Ovary (tissue), 9 donors: Measurements from ENCODE around the gene UBE2Q2. TPM values are rescaled to one million over a fixed set of nuclear protein-coding genes. Genes with fewer than 3 reads are reported as not detected.
"Not testable (repeated sequence)": the region's sequence is repeated elsewhere in the genome, so short reads cannot be mapped to it uniquely, and the experiment has no call there.

Experiments
- DNase-seq, 5 donors: peaks; one replicate each; pipeline ENCODE4 v3.0.0-alpha.2; 2019 to 2020
- H3K27ac ChIP-seq, 2 donors: fragments of 200-600 bp; one replicate each; pipeline versions ENCODE4 v1.5.1 to v1.8.0; 2019 to 2022
- H3K27me3 ChIP-seq: fragments of 200-600 bp; one replicate; pipeline ENCODE4 v1.8.0; 2022
- H3K36me3 ChIP-seq: fragments of 200-600 bp; sonication (generic); one replicate; pipeline ENCODE4 v1.5.1; 2019
- H3K4me1 ChIP-seq: one replicate; pipeline ENCODE4 v1.8.1; 2013; ENCODE audit warnings: mild to moderate bottlenecking, moderate library complexity; ENCODE audit not compliant: insufficient read depth
- H3K4me3 ChIP-seq: fragments of 200-600 bp; sonication (generic); one replicate; pipeline ENCODE4 v1.5.1; 2017
- H3K9me3 ChIP-seq, 2 donors: fragments of 200-600 bp in 1 of 2; sonication (generic) in 1 of 2; one replicate each; pipeline versions ENCODE4 v1.5.1 to v1.8.1; 2013 to 2019; ENCODE audit warnings: mild to moderate bottlenecking in 1 of 2, moderate library complexity in 1 of 2
- EP300 ChIP-seq: sonication (generic); formaldehyde crosslinking; IDR thresholded peaks from one replicate; pipeline ENCODE4 v1.6.1; 2017; ENCODE audit warnings: antibody characterized with exemption
- POLR2A ChIP-seq: fragments of 450-650 bp; IDR thresholded peaks from one replicate; pipeline ENCODE4 v1.6.1; 2017; ENCODE audit warnings: antibody characterized with exemption, mild to moderate bottlenecking, moderate library complexity
- WGBS, 3 donors: extraction: QIAGEN DNeasy Blood & Tissue Kit in 1 of 3; methylation state at CpG; one replicate each; pipeline versions ENCODE4 v1.1.5 to v1.1.7; 2013 to 2017; 5-methylcytosine and 5-hydroxymethylcytosine counted together
- intact Hi-C, 4 donors: fragments of 100-400 bp; cut with DNase I; formaldehyde crosslinking; loops; one replicate each; pipeline versions ENCODE4 v1.11.0 to v1.15.1; 2022 to 2023
- polyA plus RNA-seq, 2 donors: library from polyadenylated mRNA; stranded (reverse); fragments of 200-250 nt in 1 of 2; fragments of 350-450 nt in 1 of 2; fragmentation: Illumina TruSeq in 1 of 2; extraction: RNeasy Lipid Tissue Mini Kit (QIAGEN cat#74804) in 1 of 2; gene quantifications; one replicate each; pipeline ENCODE4 v1.2.3, GENCODE V29; 2013 to 2014
- total RNA-seq, 7 donors: library from RNA; depleted of rRNA in 2 of 7; stranded (reverse); fragments of >200 nt in 2 of 7; fragmentation: NEBNext Ultra II Directional in 3 of 7; extraction: Animal tissue kit (Norgen Biotek cat#: 25700) in 3 of 7; gene quantifications; one replicate each; pipeline versions ENCODE4 v1.1.0 to v1.2.4, GENCODE V29; 2016 to 2023
- TF ChIP-seq, protein P1 (sequence below), 3 donors: fragments of 450-650 bp in 2 of 3; fragments of 200-600 bp in 1 of 3; IDR thresholded peaks; one replicate each; pipeline versions ENCODE4 v1.5.1 to v1.8.0; 2016 to 2022; ENCODE audit warnings: antibody characterized with exemption in 3 of 3, mild to moderate bottlenecking in 1 of 3
- donor health status: DM: no; HTN: no; CAD: no; lungs with moderate emphysema.
- donor health status: DM: no; HTN: no; CAD: no.
- donor health status: Bipolar disorder and iron deficiency.
- donor health status: DM: yes; HTN: yes; CAD: no.
- donor health status: DM: no; HTN: no; CAD: no.
- donor health status: DM: yes; HTN: yes; CAD: no.

Gene UBE2Q2
- total and polyA plus RNA-seq, 9 donors: 22.6 to 35.7 (median 31.0) TPM

DNA sequence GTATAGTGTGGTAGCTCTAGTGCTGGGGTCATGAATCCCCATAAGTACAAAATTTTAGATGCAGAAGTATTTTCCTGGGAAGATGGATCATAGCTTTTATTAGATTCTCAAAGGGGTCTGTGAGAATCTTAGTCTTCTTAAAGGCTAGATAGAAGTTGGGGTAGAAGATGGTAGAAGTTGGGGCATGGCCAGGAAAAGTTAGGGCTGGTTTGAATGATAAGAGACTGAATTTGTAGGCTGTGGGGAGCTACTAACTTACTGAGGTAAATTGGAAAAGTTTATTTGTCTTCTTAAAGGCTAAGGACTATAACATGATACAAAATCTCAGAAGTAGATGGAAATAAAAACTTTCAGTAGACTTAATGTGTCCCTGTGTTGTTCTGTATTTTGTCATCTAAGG lies 1.6 kb upstream of the UBE2Q2 start:
- TF ChIP-seq POLR2A: no peak
- TF ChIP-seq, protein P1, sequence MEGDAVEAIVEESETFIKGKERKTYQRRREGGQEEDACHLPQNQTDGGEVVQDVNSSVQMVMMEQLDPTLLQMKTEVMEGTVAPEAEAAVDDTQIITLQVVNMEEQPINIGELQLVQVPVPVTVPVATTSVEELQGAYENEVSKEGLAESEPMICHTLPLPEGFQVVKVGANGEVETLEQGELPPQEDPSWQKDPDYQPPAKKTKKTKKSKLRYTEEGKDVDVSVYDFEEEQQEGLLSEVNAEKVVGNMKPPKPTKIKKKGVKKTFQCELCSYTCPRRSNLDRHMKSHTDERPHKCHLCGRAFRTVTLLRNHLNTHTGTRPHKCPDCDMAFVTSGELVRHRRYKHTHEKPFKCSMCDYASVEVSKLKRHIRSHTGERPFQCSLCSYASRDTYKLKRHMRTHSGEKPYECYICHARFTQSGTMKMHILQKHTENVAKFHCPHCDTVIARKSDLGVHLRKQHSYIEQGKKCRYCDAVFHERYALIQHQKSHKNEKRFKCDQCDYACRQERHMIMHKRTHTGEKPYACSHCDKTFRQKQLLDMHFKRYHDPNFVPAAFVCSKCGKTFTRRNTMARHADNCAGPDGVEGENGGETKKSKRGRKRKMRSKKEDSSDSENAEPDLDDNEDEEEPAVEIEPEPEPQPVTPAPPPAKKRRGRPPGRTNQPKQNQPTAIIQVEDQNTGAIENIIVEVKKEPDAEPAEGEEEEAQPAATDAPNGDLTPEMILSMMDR (IDR thresholded peaks at IDR 0.05): no peak
- no peak for TF ChIP-seq EP300

DNA sequence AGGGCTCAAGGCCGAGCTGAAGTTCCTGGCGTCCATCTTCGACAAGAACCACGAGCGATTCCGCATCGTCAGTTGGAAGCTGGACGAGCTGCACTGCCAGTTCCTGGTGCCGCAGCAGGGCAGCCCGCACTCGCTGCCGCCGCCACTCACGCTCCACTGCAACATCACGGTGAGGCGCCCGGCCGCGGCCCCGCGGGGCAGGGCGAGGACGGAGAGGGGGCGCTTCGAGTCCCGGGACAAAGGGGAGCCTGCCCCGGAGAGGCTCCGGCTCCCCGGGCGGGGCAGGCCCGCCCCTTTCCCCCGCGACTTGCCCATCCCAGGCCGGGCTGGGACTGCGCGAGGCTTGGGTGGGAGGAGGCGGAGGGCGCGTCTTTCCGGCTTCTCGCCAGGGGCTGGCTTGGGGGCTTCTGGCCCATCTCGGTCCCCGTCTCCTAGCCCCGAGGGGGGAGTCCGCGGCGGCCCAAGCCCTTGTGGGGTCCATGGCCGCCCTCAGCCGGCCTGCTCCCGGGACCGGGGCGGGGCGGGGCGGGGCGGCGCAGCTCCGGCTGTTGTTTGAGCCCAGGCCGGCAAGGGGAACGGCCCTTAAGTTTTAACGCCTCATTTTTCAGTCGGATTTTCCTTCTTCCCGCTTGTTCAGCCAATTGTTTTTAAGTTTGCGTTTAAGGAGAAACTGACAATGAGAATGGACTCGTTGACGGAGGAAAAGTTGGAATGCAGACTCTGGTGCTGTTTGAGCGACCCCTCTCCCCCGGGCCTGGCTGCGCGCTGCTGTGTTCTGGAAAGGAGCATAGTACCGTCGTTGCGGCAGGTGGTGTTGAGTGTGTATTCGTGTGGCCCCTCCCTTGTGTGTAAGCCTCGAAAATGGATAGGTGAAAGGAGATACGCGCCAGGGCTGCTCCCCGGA lies 683 bp downstream of the UBE2Q2 start:
- TF ChIP-seq EP300 (no peak), POLR2A (no peak)
- TF ChIP-seq, protein P1 (IDR thresholded peaks at IDR 0.05): no peak
- intact Hi-C loops: no loop called here

More for the DNA sequence above, 1.6 kb upstream of the UBE2Q2 start:
- Histone ChIP-seq H3K27ac (no peak overlapping the region), H3K4me3 (no peak overlapping the region), H3K27me3 (no peaks in the 10 kb centered on the region), H3K36me3 (no peaks in the 10 kb centered on the region), H3K9me3 (no peaks in the 10 kb centered on the region), H3K4me1 (peaks cover 7% of the 10 kb centered on the region)
- no peak for DNase-seq
- intact Hi-C loops: no loop called here

DNA sequence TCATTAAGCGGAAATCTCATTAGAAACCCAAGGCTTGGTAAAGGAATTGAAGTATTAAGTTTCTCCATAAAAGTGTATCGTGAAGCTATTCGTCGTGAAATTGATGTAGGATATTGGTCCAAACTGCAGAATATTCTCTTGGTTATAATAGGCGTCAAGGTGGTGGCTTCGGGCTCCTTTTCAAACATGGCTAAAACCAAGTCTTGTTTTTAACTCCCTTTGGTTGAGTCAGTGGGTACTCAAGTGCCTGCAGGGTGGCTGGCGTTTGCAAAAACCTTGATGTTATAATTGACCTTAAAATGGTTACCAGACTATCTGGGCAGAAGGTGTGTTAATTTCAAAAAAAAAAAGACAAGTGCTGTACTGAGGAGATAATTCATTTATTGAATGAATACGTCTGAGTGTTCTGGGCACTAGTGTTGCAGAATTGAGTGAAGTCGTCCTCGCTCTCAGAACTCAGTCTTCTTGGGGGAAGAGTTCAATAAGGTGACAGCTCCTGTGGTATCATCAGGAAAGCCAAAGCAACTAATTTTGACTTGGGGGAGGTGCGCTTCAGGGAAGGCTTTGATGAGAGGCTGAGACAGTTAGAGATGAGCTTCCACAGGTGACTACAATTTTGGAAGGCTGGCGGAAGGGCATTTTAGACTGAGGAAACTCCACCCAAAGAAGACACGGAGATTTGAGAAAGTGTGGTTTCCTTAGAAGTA lies 1.5 kb downstream of the UBE2Q2 start:
- H3K36me3 ChIP-seq: no peaks in the 10 kb centered on the region
- WGBS, 3 donors: 43 to 47% (median 46%) methylated on average over 13 of the region's 13 CpGs
- intact Hi-C loops: no loop called here
- H3K4me3 ChIP-seq: peak overlapping the region; percentile 82
- peaks cover 8% of the 10 kb centered on the region for H3K4me1 ChIP-seq
- H3K9me3 ChIP-seq: no peaks in the 10 kb centered on the region
- DNase-seq: no peak
- H3K27ac ChIP-seq: no peak overlapping the region
- H3K27me3 ChIP-seq: no peaks in the 10 kb centered on the region
- TF ChIP-seq POLR2A (no peak), EP300 (no peak)
- TF ChIP-seq, protein P1 (IDR thresholded peaks at IDR 0.05): no peak

More for the DNA sequence above, 683 bp downstream of the UBE2Q2 start:
- Histone ChIP-seq H3K27me3 (no peaks in the 10 kb centered on the region), H3K27ac (peak overlapping the region; percentile 81 to 95), H3K4me1 (peaks cover 8% of the 10 kb centered on the region), H3K9me3 (no peaks in the 10 kb centered on the region), H3K4me3 (peak overlapping the region; percentile 82), H3K36me3 (no peaks in the 10 kb centered on the region)
- 1% methylated on average over 52 to 76 of the region's 77 CpGs for WGBS, 3 donors
- peak; percentile 58 to 83 (median 75) for DNase-seq

DNA sequence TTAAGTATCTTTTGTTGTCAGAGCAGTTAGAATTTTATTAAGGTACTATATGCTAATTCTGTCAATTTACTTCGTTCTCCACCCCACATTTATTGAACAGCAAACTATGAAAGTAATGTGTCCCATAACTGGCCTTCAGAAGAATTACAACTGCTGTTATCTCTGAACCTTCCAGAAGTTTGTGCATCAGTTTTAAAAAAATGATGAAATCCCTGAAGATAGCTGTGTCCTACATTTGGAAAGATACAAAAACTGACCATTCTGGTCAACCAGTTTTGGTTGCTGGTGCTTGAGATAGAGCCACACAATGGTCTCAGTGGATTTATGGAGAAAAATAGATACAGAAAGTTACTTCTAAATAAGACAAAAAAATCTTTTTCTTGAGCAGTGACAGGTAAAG lies 5.9 kb downstream of the UBE2Q2 start:
- 86 to 93% (median 90%) methylated on average over 1 of the region's 1 CpG for WGBS, 3 donors
- intact Hi-C loops: no loop called here
- peaks cover 8% of the 10 kb centered on the region for H3K4me1 ChIP-seq
- no peak overlapping the region for H3K27ac ChIP-seq
- no peaks in the 10 kb centered on the region for H3K27me3 ChIP-seq
- no peak overlapping the region for H3K4me3 ChIP-seq
- TF ChIP-seq EP300: no peak
- no peak for DNase-seq
- no peaks in the 10 kb centered on the region for H3K36me3 ChIP-seq
- H3K9me3 ChIP-seq: no peaks in the 10 kb centered on the region

DNA sequence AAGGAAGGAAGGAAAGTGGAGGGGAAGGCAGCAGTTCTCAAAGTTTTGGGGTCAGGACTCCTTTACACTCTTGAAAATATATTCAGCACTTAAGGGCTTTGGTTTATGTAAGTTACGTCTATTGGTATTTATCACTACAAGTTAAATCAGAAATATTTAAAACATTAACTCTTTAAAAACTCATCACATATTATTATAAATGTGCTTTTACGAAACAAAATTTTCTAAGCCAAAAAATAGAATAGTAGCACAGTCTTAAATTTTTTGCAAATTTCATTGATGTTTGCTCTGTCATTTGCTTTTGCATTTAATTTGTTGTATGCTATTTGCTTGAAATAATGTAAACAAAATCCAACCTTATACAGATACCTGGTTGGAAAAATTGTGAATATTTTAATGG lies 7.5 kb downstream of the UBE2Q2 start:
- Histone ChIP-seq H3K36me3 (no peaks in the 10 kb centered on the region), H3K27ac (no peak overlapping the region), H3K4me3 (no peak overlapping the region), H3K27me3 (no peaks in the 10 kb centered on the region), H3K4me1 (peaks cover 2% of the 10 kb centered on the region), H3K9me3 (no peaks in the 10 kb centered on the region)
- WGBS, 3 donors: 89 to 95% (median 94%) methylated on average over 2 of the region's 2 CpGs
- no peak for TF ChIP-seq POLR2A
- TF ChIP-seq, protein P1 (IDR thresholded peaks at IDR 0.05): no peak
- no peak for TF ChIP-seq EP300
- intact Hi-C loops: no loop called here
- no peak for DNase-seq

DNA sequence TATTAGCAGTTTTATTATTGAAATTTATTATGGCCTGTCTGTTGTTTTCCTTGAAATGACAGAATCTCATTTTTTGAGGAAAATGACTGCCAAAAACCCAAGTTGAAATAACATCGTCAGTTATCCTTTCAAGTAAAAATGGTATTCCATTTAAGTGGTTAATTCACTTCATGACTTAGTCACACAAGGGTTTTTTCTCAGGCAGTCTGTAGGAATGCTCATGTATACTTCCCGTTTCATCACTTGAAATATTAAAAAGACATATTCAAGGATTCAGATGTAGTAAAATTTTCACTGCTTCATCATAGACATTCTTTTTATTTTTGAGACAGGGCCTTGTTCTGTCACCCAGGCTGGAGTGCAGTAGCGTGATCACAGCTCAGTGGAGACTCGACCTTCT lies 8.3 kb downstream of the UBE2Q2 start:
- H3K36me3 ChIP-seq, intact Hi-C loops, H3K27me3 ChIP-seq, H3K4me3 ChIP-seq, H3K9me3 ChIP-seq, H3K27ac ChIP-seq, H3K4me1 ChIP-seq, DNase-seq: not testable (repeated sequence)
- WGBS, 3 donors: 94 to 95% (median 94%) methylated on average over 4 of the region's 4 CpGs
